ENCODE data around the gene CAPZA1.

CAPZA1 gene

GRCh38 chr1:112715264-112716053, 95.8 kb downstream of the CAPZA1 start, which contains the start of gene PPM1J:
PPM1J (minus strand) TSS chr1:112715332; CDS start chr1:112715301, 31 bp downstream.
- DNase-seq (ENCODE audit: low spot score), result peak; percentile 95

- DNase-seq (ENCODE audit: low spot score), result peak; percentile 93
Observed at GRCh38 chr1:112716133-112716720, 96.6 kb downstream of the CAPZA1 start.

DNA sequence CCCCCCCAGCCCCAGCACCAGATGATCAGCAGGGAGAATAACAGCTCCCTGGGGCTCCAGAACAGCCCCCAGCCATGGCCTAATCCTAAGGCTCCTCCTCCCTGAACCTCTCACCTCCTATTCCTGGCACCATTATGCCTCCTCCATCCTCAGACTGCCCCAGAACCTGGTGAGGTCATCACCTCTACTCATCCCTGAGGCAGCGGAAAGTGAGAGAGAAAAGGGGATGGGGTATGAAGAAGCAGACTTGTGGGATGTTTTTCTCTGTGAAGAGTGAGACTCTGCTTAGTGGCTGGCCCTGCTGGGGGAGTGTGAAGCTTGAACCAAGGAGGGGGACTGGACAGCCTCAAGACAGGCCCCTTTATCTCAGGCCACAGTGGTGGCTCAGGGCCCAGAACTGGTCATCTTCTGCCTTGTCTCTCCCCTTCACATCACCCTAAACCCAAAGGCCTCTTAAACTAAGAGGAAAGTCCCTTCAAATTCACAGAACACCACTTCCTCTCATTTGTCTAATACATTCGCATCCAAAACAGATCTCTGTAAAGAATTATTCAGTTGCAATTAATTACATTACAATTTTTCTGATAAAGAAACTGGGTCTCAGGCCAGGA, 97.7 kb downstream of the CAPZA1 start:
- DNase-seq (ENCODE audit: low spot score), result no peak

DNA sequence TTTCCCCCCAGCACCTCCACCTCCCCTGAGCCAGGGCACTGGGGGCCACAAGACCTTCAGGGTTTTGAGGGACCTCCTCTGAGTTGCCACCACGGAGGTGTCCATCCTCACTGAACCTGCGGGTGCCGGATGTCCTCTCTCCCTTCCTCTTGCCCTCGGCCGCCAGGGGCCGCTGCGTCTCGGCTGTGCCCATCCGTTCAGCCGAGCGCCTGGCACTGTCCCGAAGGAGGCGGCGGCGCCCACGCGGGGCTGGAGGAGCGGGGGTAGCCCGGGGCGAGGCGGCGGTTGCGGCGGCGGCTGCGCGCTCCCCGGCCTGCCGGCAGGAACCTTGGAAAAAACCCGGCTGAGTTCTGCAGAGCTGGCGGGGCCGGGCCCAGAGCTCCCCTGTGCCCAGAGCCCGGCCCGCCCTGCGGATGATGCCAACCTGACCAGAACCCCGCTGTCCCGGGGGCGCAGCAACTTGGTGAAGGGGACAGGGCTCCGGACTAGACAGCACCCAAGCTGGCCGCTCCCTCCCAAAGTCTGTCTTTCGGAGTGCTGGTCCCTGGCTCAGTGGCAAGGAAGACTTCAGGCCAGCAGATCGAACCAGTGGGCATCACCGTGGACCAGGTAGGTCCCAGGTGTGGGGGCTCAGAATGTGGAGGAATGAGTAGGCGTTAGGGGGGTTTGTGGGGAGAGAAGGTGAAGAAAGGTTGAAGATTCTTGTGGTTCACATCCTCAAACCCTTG, 99.2 kb downstream of the CAPZA1 start:
- DNase-seq (ENCODE audit: low spot score), result peak; percentile 78

GRCh38 chr1:112719706-112720105, 100.1 kb downstream of the CAPZA1 start:
- DNase-seq (ENCODE audit: low spot score), result no peak

DNA sequence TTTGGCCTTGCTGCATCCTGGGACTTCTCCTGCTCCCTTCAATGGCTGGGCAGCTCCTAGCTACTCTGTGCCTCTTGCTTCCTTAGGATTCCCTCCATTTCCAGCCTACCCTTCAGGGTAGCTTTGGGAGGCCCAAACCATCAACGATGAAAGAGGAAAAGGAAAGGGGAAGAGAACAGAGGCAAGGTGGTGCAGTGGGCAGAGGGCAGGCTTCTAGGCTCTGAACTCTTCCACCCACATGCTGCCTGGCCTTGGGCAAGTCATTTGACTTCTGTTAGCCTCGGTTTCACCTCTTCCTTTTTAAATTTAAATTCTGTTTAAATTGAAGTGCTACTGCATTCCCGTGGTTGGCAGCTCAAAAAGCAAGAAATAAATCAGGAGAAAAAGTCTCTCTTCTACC, 101.2 kb downstream of the CAPZA1 start:
- no peak for DNase-seq (ENCODE audit: low spot score)

Data from HuH-7 (cell line).